ENCODE measurements around the gene FMN2.
A peak's percentile ranks its signal among the peaks of the same experiment; 100 is the strongest.

Gene FMN2

GRCh38 chr1:240084749-240085148, 6.9 kb upstream of the FMN2 start:
- DNase-seq (ENCODE audit: low read depth in 2 of 2) = no peak
- TF ChIP-seq CTCF (IDR thresholded peaks at IDR 0.05; ENCODE audit: low read depth, low read length) = no peak
- no peak overlapping the region for H3K4me3 ChIP-seq (replicated peaks in 1 of 2; ENCODE audit: low read depth in 2 of 2, low read length in 2 of 2)

GRCh38 chr1:240086726-240087125, 5.0 kb upstream of the FMN2 start:
- DNase-seq (ENCODE audit: low read depth in 2 of 2) = no peak
- no peak overlapping the region for H3K4me3 ChIP-seq (replicated peaks in 1 of 2; ENCODE audit: low read depth in 2 of 2, low read length in 2 of 2)
- TF ChIP-seq CTCF (IDR thresholded peaks at IDR 0.05; ENCODE audit: low read depth, low read length) = no peak

GRCh38 chr1:240090014-240090413, 1.7 kb upstream of the FMN2 start:
- no peak overlapping the region for H3K4me3 ChIP-seq (replicated peaks in 1 of 2; ENCODE audit: low read depth in 2 of 2, low read length in 2 of 2)
- no peak for DNase-seq (ENCODE audit: low read depth in 2 of 2)
- no peak for TF ChIP-seq CTCF (IDR thresholded peaks at IDR 0.05; ENCODE audit: low read depth, low read length)

GRCh38 chr1:240090957-240091600, 604 bp upstream of the FMN2 start:
- H3K4me3 ChIP-seq (replicated peaks in 1 of 2; ENCODE audit: low read depth in 2 of 2, low read length in 2 of 2) = peak overlapping the region in 1 of 2 donors; percentile 43
- TF ChIP-seq CTCF (IDR thresholded peaks at IDR 0.05; ENCODE audit: low read depth, low read length) = no peak
- DNase-seq (ENCODE audit: low read depth in 2 of 2) = no peak

GRCh38 chr1:240092301-240093119, 827 bp downstream of the FMN2 start:
- peak; percentile 41 to 53 for DNase-seq (ENCODE audit: low read depth in 2 of 2)
- peak overlapping the region; percentile 28 to 49 for H3K4me3 ChIP-seq (replicated peaks in 1 of 2; ENCODE audit: low read depth in 2 of 2, low read length in 2 of 2)
- no peak for TF ChIP-seq CTCF (IDR thresholded peaks at IDR 0.05; ENCODE audit: low read depth, low read length)

- DNase-seq (ENCODE audit: low read depth in 2 of 2) = no peak
- TF ChIP-seq CTCF (IDR thresholded peaks at IDR 0.05; ENCODE audit: low read depth, low read length) = no peak
- H3K4me3 ChIP-seq (replicated peaks in 1 of 2; ENCODE audit: low read depth in 2 of 2, low read length in 2 of 2) = peak overlapping the region; percentile 28 to 49
Observed at GRCh38 chr1:240093120-240093961, 1.7 kb downstream of the FMN2 start.

All from cardiac fibroblast (primary cell).